Endothelial cell of umbilical vein (primary cell): ENCODE measurements around the gene UTP18. TPM values are rescaled to one million over a fixed set of nuclear protein-coding genes. Genes with fewer than 3 reads are reported as not detected.

ENCODE experiments used
- BruUV-seq: library from RNA; stranded (reverse); fragments of 400-500 nt; replicated peaks from 2 replicates; lab custom pipeline; 2021; lab: Mats Ljungman, UMichigan
- CTCF ChIA-PET: fragments of 300-600, 350-600 bp; sonication (Branson Sonifier 250); formaldehyde crosslinking; loops from one replicate; lab custom pipeline; 2021; ENCODE audit warnings: antibody characterized with exemption, inconsistent platforms; lab: Charles Lee
- POLR2A ChIA-PET: fragments of 300-600, 350-600 bp; sonication (Branson Sonifier 250); formaldehyde crosslinking; loops from one replicate; lab custom pipeline; 2021; ENCODE audit warnings: antibody characterized with exemption, inconsistent platforms; lab: Charles Lee
- DNase-seq: peaks from one replicate; pipeline ENCODE4 v3.0.0-alpha.2; 2011; ENCODE audit warnings: low read depth, low spot score
- FAIRE-seq: peaks from 2 replicates; lab custom pipeline; 2011; peaks lifted over from hg19 to GRCh38; lab: Jason Lieb, UNC
- H2AFZ ChIP-seq: 2 replicates; pipeline ENCODE4 v1.6.0; 2012; ENCODE audit warnings: low read depth, low read length, control low read depth, inconsistent platforms
- H3K27ac ChIP-seq: 2 replicates; pipeline ENCODE4 v1.5.1; 2011; ENCODE audit warnings: low read depth, mild to moderate bottlenecking, control low read depth, low read length, moderate library complexity; ENCODE audit not compliant: insufficient read depth
- H3K27me3 ChIP-seq, 2 experiments: 2 replicates each; pipeline versions ENCODE4 v1.6.0 to v1.6.1; 2011; ENCODE audit warnings: low read length in 2 of 2, mixed read lengths in 1 of 2; ENCODE audit not compliant: control insufficient read depth in 2 of 2, insufficient read depth in 2 of 2
- H3K36me3 ChIP-seq, 2 experiments: 2 replicates in 1 of 2; 3 replicates in 1 of 2; pipeline ENCODE4 v1.5.1; 2011; ENCODE audit warnings: low read length in 2 of 2, mild to moderate bottlenecking in 1 of 2, moderate library complexity in 1 of 2; ENCODE audit not compliant: control insufficient read depth in 2 of 2, insufficient read depth in 2 of 2; ENCODE audit errors: extremely low read depth in 1 of 2
- H3K4me1 ChIP-seq: 3 replicates; pipeline ENCODE4 v1.5.1; 2011; ENCODE audit warnings: mild to moderate bottlenecking, low read length; ENCODE audit not compliant: control insufficient read depth, insufficient read depth; ENCODE audit errors: extremely low read depth
- H3K4me2 ChIP-seq: 2 replicates; pipeline ENCODE4 v1.6.1; 2011; ENCODE audit warnings: low read length, control low read depth, mixed read lengths; ENCODE audit not compliant: insufficient read depth
- H3K4me3 ChIP-seq, 3 experiments: fragments of 200-600 bp in 1 of 3; sonication (generic), shearing (Covaris generic) in 1 of 3; replicated peaks in 1 of 3; 2 replicates each; pipeline ENCODE4 v1.5.1; 2011 to 2016; ENCODE audit warnings: control low read depth in 3 of 3, low read length in 3 of 3, mild to moderate bottlenecking in 2 of 3, inconsistent platforms in 1 of 3, low read depth in 1 of 3, moderate library complexity in 1 of 3; ENCODE audit not compliant: insufficient read depth in 1 of 3
- H3K79me2 ChIP-seq: 2 replicates; pipeline ENCODE4 v1.6.0; 2012; ENCODE audit warnings: low read length, inconsistent platforms; ENCODE audit not compliant: control insufficient read depth, insufficient read depth
- H3K9ac ChIP-seq: replicated peaks from 2 replicates; pipeline ENCODE3; 2011; ENCODE audit warnings: low read length, control low read depth; ENCODE audit not compliant: insufficient read depth; ENCODE audit errors: extremely low read depth
- H3K9me1 ChIP-seq: replicated peaks from 3 replicates; pipeline ENCODE4 v1.6.0; 2011; ENCODE audit warnings: mild to moderate bottlenecking, low read length; ENCODE audit not compliant: control insufficient read depth, insufficient read depth; ENCODE audit errors: extremely low read depth
- H3K9me3 ChIP-seq: replicated peaks from 2 replicates; pipeline ENCODE4 v1.5.1; 2012; ENCODE audit warnings: low read length, inconsistent platforms; ENCODE audit not compliant: control insufficient read depth, insufficient read depth
- H4K20me1 ChIP-seq: replicated peaks from 2 replicates; pipeline ENCODE3; 2011; ENCODE audit warnings: mild to moderate bottlenecking, low read length; ENCODE audit not compliant: control insufficient read depth, insufficient read depth; ENCODE audit errors: extremely low read depth
- CTCF ChIP-seq, 2 donors: IDR thresholded peaks; 1 replicate in 1 of 2; 2 replicates in 1 of 2; pipeline ENCODE4 v1.5.1; 2011; ENCODE audit warnings: low read length in 2 of 2, mild to moderate bottlenecking in 2 of 2, moderate library complexity in 2 of 2, control low read depth in 1 of 2, inconsistent platforms in 1 of 2, low read depth in 1 of 2; ENCODE audit not compliant: insufficient read depth in 1 of 2; ENCODE audit errors: extremely low read depth in 1 of 2
- EZH2 ChIP-seq: IDR thresholded peaks from 2 replicates; pipeline ENCODE4 v1.6.1; 2012; ENCODE audit warnings: borderline replicate concordance, low read depth, mild to moderate bottlenecking, moderate library complexity, low read length, inconsistent platforms; ENCODE audit not compliant: severe bottlenecking
- FOS ChIP-seq: IDR thresholded peaks from 2 replicates; pipeline ENCODE4 v1.6.1; 2011; ENCODE audit warnings: mild to moderate bottlenecking, low read length, moderate library complexity, borderline replicate concordance; ENCODE audit not compliant: insufficient read depth
- GATA2 ChIP-seq: IDR thresholded peaks from 2 replicates; pipeline ENCODE4 v1.7.0; 2011; ENCODE audit warnings: low read depth, mild to moderate bottlenecking, moderate library complexity, mixed read lengths, low read length; ENCODE audit not compliant: insufficient read length, insufficient read depth
- JUN ChIP-seq: IDR thresholded peaks from 2 replicates; pipeline ENCODE4 v1.6.1; 2011; ENCODE audit warnings: borderline replicate concordance, low read depth; ENCODE audit not compliant: insufficient read length, insufficient read depth
- MAX ChIP-seq: IDR thresholded peaks from 2 replicates; pipeline ENCODE4 v1.6.1; 2011; ENCODE audit not compliant: insufficient read depth, insufficient read length
- MYC ChIP-seq: IDR thresholded peaks from one replicate; pipeline ENCODE4 v1.6.1; 2011; ENCODE audit warnings: mild to moderate bottlenecking, low read depth, low read length
- POLR2A ChIP-seq: IDR thresholded peaks from 2 replicates; pipeline ENCODE4 v1.6.1; 2012; ENCODE audit warnings: low read depth, mild to moderate bottlenecking, control low read depth, low read length
- POLR2AphosphoS5 ChIP-seq: IDR thresholded peaks from 2 replicates; pipeline ENCODE4 v1.6.1; 2012; ENCODE audit warnings: low read depth, mild to moderate bottlenecking, control low read depth, low read length, moderate library complexity; ENCODE audit not compliant: insufficient read depth
- dilution Hi-C: fragments of 300-500 bp; cut with MboI; formaldehyde crosslinking; loops from one replicate; pipeline ENCODE4 v1.15.0; 2019; ENCODE audit warnings: low sequenced_read_pairs; ENCODE audit not compliant: extremely low pct_ligation_motif_present
- intact Hi-C: fragments of 100-400 bp; cut with micrococcal nuclease; formaldehyde crosslinking; loops from one replicate; pipeline ENCODE4 v1.10.0; 2022
- polyA plus RNA-seq, 4 experiments: library from polyadenylated mRNA; depleted of rRNA in 3 of 4; stranded (reverse) in 3 of 4; unstranded in 1 of 4; fragments of >200 nt; gene quantifications; 2 replicates each; pipeline versions ENCODE4 v1.2.1 to v1.2.3, GENCODE V29; 2011 to 2012; ENCODE audit warnings: missing spikeins in 1 of 4
- total RNA-seq: library from RNA; stranded (reverse); gene quantifications from 2 replicates; pipeline ENCODE4 v1.2.3, GENCODE V29; 2021

The UTP18 gene
- total and polyA plus RNA-seq, 2 donors (not counting 3 experiments of a cell fraction or from before 2014, with no cell fraction given), result 9.1 to 29.3 TPM

- intact Hi-C loops, result no loop called here
- BruUV-seq, result no TSS peak
- CTCF ChIA-PET, result no interaction called here
Observed at GRCh38 chr17:51279183-51279582, 18.8 kb downstream of the UTP18 start.

More at GRCh38 chr17:51279183-51279582, 18.8 kb downstream of the UTP18 start:
- H3K9ac ChIP-seq, result no peak overlapping the region
- DNase-seq (no peak), FAIRE-seq (peak; percentile 56)
- no peaks in the 10 kb centered on the region for H3K9me3 ChIP-seq
- no peak overlapping the region for H3K27ac ChIP-seq
- H3K4me1 ChIP-seq, result no peaks in the 10 kb centered on the region
- TF ChIP-seq EZH2 (no peak), POLR2AphosphoS5 (no peak), FOS (no peak), GATA2 (no peak), JUN (no peak), MAX (no peak), POLR2A (no peak), CTCF (IDR thresholded peaks at IDR 0.05; ENCODE audit: extremely low read depth in 1 of 2, insufficient read depth in 1 of 2, low read depth in 1 of 2, low read length in 2 of 2) (no peak), MYC (no peak)
- peaks cover 1% of the 10 kb centered on the region for H3K79me2 ChIP-seq
- no peak overlapping the region for H2AFZ ChIP-seq
- no peak overlapping the region for H3K4me3 ChIP-seq
- POLR2A ChIA-PET, result interaction anchor here (0.6 kb wide), 1 partner anchor 391 kb away, joined by 3 read pairs; no protein-coding TSS in a partner anchor
- no peaks in the 10 kb centered on the region for H3K27me3 ChIP-seq
- H3K9me1 ChIP-seq, result no peaks in the 10 kb centered on the region
- no peaks in the 10 kb centered on the region for H4K20me1 ChIP-seq
- H3K36me3 ChIP-seq, result peaks cover 12% of the 10 kb centered on the region in 2 experiments
- no peak overlapping the region for H3K4me2 ChIP-seq
- dilution Hi-C loops, result no loop called here
